Right atrium auricular region (tissue), 2 donors: Measurements from ENCODE around the gene DCTN2. TPM values are rescaled to one million over a fixed set of nuclear protein-coding genes. Genes with fewer than 3 reads are reported as not detected.
"Not testable (repeated sequence)": the region's sequence is repeated elsewhere in the genome, so short reads cannot be mapped to it uniquely, and the experiment has no call there.

Experiments used
- DNase-seq: peaks from one replicate; pipeline ENCODE4 v3.0.0-alpha.2; 2019; ENCODE audit warnings: low spot score
- H3K27ac ChIP-seq, 2 donors: fragments of 200-600 bp; sonication (generic); 1 replicate in 1 of 2; 2 replicates in 1 of 2; pipeline ENCODE4 v1.5.1; 2016 to 2019
- H3K27me3 ChIP-seq, 2 donors: fragments of 200-600 bp; sonication (generic); one replicate each; pipeline versions ENCODE4 v1.5.1 to v1.6.0; 2017 to 2019
- H3K36me3 ChIP-seq: fragments of 200-600 bp; sonication (generic); one replicate; pipeline ENCODE4 v1.5.1; 2016
- H3K4me1 ChIP-seq, 2 donors: fragments of 200-600 bp; sonication (generic); one replicate each; pipeline versions ENCODE4 v1.5.1 to v1.6.0; 2017 to 2019
- H3K4me3 ChIP-seq, 2 donors: fragments of 200-600 bp; sonication (generic); 1 replicate in 1 of 2; 2 replicates in 1 of 2; pipeline ENCODE4 v1.5.1; 2017 to 2019; ENCODE audit warnings: mild to moderate bottlenecking in 1 of 2, moderate library complexity in 1 of 2
- H3K9me3 ChIP-seq, 2 donors: fragments of 200-600 bp; sonication (generic); one replicate each; pipeline ENCODE4 v1.5.1; 2019
- total RNA-seq, 2 donors: library from RNA; depleted of rRNA; stranded (reverse); fragments of >200 nt; gene quantifications; one replicate each; pipeline ENCODE4 v1.1.0, GENCODE V29; 2016
- TF ChIP-seq, protein P1 (sequence below), 2 donors: fragments of 200-600 bp; sonication (generic); IDR thresholded peaks; one replicate each; pipeline ENCODE4 v1.5.1; 2019; ENCODE audit warnings: antibody characterized with exemption in 2 of 2

The DCTN2 gene
- total RNA-seq, 2 donors from 2014 or later, result 109 to 114 TPM

DNA sequence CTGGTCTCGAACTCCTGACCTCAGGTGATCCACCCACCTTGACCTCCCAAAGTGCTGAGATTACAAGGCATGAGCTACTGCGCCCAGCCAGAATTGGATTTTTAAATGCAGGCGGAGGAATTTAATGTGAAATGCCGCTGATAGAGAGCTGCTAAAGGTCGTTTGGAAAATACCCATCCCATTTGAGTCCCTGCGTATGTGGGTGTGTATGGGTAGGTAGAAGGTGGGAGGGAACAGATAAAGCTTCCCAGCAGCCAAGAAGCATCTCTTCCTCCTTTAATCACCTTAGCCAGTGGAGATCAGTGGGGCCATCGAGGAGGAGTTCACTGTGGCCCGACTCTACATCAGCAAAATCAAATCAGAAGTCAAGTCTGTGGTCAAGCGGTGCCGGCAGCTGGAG, 27.8 kb upstream of the DCTN2 start:
- Histone ChIP-seq H3K27ac (no peak overlapping the region), H3K36me3 (no peaks in the 10 kb centered on the region), H3K4me3 (no peak overlapping the region), H3K4me1 (no peaks in the 10 kb centered on the region), H3K27me3 (no peaks in the 10 kb centered on the region), H3K9me3 (no peaks in the 10 kb centered on the region)
- DNase-seq, result no peak
- TF ChIP-seq, protein P1, sequence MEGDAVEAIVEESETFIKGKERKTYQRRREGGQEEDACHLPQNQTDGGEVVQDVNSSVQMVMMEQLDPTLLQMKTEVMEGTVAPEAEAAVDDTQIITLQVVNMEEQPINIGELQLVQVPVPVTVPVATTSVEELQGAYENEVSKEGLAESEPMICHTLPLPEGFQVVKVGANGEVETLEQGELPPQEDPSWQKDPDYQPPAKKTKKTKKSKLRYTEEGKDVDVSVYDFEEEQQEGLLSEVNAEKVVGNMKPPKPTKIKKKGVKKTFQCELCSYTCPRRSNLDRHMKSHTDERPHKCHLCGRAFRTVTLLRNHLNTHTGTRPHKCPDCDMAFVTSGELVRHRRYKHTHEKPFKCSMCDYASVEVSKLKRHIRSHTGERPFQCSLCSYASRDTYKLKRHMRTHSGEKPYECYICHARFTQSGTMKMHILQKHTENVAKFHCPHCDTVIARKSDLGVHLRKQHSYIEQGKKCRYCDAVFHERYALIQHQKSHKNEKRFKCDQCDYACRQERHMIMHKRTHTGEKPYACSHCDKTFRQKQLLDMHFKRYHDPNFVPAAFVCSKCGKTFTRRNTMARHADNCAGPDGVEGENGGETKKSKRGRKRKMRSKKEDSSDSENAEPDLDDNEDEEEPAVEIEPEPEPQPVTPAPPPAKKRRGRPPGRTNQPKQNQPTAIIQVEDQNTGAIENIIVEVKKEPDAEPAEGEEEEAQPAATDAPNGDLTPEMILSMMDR (IDR thresholded peaks at IDR 0.05), result no peak

DNA sequence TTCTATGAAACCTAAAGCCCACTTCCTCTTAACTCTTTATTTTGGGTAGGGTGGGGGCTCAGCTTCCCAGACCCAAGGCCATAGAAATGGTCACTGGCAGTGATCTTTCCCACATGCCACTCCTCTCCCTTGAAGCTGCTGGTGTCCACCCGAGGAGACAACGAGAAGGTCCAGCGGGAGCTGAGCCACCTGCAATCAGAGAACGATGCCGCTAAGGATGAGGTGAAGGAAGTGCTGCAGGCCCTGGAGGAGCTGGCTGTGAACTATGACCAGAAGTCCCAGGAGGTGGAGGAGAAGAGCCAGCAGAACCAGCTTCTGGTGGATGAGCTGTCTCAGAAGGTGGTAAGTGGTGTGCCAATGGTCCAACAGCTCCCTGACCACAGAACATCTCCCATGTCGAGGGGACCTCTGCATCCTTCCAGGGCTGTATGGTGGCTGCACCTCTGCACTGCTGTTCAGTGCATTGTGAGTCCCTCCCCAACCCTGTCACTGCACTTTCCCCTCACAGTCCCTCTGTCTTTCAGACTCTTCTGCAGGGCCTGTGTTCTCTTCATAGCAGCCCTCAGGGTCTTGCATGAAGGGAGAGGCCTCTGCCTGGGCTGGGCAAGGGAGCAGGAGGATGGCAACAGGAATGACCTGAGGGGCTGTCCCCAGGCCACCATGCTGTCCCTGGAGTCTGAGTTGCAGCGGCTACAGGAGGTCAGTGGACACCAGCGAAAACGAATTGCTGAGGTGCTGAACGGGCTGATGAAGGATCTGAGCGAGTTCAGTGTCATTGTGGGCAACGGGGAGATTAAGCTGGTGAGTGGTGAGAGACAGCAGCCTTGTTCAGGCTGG, 25.2 kb upstream of the DCTN2 start:
- H3K4me3 ChIP-seq, result no peak overlapping the region
- no peak overlapping the region for H3K27ac ChIP-seq
- no peaks in the 10 kb centered on the region for H3K4me1 ChIP-seq
- H3K9me3 ChIP-seq, result no peaks in the 10 kb centered on the region
- no peak for DNase-seq
- H3K36me3 ChIP-seq, result no peaks in the 10 kb centered on the region
- TF ChIP-seq, protein P1 (IDR thresholded peaks at IDR 0.05), result no peak
- no peaks in the 10 kb centered on the region for H3K27me3 ChIP-seq

DNA sequence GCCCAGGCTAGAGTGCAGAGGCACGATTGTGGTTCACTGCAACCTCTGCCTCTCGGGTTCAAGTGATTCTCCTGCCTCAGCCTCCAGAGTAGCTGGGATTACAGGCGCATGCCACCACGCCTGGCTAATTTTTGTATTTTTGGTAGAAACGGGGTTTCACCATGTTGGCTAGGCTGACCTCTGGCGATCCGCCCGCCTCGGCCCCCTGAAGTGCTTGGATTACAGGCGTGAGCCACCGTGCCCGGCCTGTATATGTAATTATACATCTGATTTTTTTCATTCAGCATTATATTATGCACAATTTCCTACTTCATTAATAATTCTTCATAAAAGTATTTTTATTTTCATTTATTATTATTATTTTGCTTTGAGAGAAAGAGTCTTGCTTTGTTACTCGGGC, 23.4 kb upstream of the DCTN2 start:
- H3K9me3 ChIP-seq, H3K36me3 ChIP-seq, H3K27ac ChIP-seq, DNase-seq, H3K27me3 ChIP-seq, H3K4me3 ChIP-seq, H3K4me1 ChIP-seq: not testable (repeated sequence)

DNA sequence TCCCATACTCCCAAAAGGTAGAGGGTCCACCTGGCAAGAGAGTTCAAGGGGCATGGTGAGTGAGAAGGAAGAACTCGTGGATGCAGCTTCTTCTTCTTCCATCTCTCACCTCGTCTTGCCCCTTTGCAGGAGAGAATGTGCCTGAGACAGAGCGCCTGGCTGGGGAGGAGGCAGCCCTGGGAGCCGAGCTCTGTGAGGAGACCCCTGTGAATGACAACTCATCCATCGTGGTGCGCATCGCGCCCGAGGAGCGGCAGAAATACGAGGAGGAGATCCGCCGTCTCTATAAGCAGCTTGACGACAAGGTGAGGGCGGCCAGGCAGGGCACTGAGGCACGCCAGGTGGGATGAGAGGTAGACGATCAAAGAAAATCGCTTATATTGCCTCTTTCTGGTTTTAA, 22.9 kb upstream of the DCTN2 start:
- no peak overlapping the region for H3K4me3 ChIP-seq
- TF ChIP-seq, protein P1 (IDR thresholded peaks at IDR 0.05), result no peak
- H3K27ac ChIP-seq, result no peak overlapping the region
- H3K4me1 ChIP-seq, result no peaks in the 10 kb centered on the region
- H3K9me3 ChIP-seq, result no peaks in the 10 kb centered on the region
- no peaks in the 10 kb centered on the region for H3K36me3 ChIP-seq
- H3K27me3 ChIP-seq, result no peaks in the 10 kb centered on the region
- no peak for DNase-seq

DNA sequence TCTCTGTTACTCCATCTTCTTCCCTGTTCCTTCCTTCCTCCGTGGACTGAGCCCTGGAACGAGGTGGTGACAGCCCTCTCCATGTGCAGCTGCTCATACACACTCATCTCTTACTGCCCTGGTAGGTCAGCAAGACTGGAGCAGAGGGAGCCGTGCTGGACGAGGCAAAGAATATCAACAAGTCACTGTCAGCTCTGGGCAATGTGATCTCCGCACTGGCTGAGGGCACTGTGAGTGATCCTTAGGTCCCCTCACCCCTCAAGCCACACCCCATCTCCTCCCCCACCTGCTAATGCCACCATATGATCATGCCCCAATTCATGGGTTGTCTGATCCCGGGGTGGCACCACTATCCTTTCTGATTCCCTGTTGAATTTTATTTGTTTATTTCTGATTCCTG, 21.8 kb upstream of the DCTN2 start:
- TF ChIP-seq, protein P1 (IDR thresholded peaks at IDR 0.05), result no peak
- no peaks in the 10 kb centered on the region for H3K27me3 ChIP-seq
- no peaks in the 10 kb centered on the region for H3K4me1 ChIP-seq

DNA sequence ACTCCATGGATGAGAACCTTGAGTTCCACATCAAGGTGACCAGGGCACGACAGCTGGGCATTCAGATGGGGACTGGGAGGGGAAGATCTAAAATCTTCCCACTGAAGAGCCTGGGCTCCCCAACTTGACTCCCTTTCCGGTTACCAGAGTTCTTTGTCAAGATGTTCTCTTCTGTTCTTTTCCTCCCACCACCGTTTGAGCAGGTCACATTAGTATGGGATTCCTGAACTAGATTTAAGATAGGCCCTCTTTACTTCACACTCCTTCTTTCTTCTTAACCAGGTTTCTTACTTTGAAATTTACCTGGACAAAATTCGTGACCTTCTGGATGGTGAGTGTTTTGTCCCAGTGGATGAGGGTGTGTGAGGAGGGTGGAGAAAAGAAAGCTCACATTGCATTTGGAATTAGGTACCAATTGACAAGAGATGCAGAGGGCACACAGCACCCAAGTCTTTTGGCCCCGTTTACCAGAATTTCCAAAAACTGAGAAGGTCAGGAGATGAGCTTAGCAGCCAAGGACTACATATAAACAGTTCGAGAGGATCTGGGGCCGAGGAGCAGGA, 17.3 kb upstream of the DCTN2 start:
- H3K4me3 ChIP-seq, result no peak overlapping the region
- no peak overlapping the region for H3K27ac ChIP-seq
- H3K36me3 ChIP-seq, result no peaks in the 10 kb centered on the region
- TF ChIP-seq, protein P1 (IDR thresholded peaks at IDR 0.05), result no peak
- no peak for DNase-seq
- no peaks in the 10 kb centered on the region for H3K9me3 ChIP-seq
- no peaks in the 10 kb centered on the region for H3K27me3 ChIP-seq
- no peaks in the 10 kb centered on the region for H3K4me1 ChIP-seq

More for the DNA sequence above, 21.8 kb upstream of the DCTN2 start:
- H3K4me3 ChIP-seq, result no peak overlapping the region
- no peaks in the 10 kb centered on the region for H3K9me3 ChIP-seq
- no peak overlapping the region for H3K27ac ChIP-seq
- H3K36me3 ChIP-seq, result no peaks in the 10 kb centered on the region
- no peak for DNase-seq
